Smooth muscle cell (in vitro differentiated cells): ENCODE data around the gene PSMD8. TPM values are rescaled to one million over a fixed set of nuclear protein-coding genes. Genes with fewer than 3 reads are reported as not detected.
"Not testable (repeated sequence)": the region's sequence is repeated elsewhere in the genome, so short reads cannot be mapped to it uniquely, and the experiment has no call there.

Experiments
- DNase-seq: peaks from one replicate; lab custom pipeline; 2025; ENCODE audit not compliant: unreplicated experiment; lab: John Stamatoyannopoulos, UW
- H2AFZ ChIP-seq: fragments of 200-600 bp; sonication (generic); 2 replicates; pipeline ENCODE4 v1.6.0; 2016; ENCODE audit warnings: antibody characterized with exemption, low read depth, mild to moderate bottlenecking
- H3F3A ChIP-seq: fragments of 200-600 bp; sonication (generic); 2 replicates; pipeline ENCODE4 v1.6.0; 2017; ENCODE audit warnings: antibody characterized with exemption, low read depth
- H3K27ac ChIP-seq: fragments of 200-600 bp; sonication (generic); 2 replicates; pipeline ENCODE4 v1.5.1; 2016; ENCODE audit warnings: low read depth, mild to moderate bottlenecking
- H3K27me3 ChIP-seq: fragments of 200-600 bp; sonication (generic); 2 replicates; pipeline ENCODE4 v1.6.1; 2016; ENCODE audit warnings: low read depth, mild to moderate bottlenecking
- H3K36me3 ChIP-seq: fragments of 200-600 bp; sonication (generic); 2 replicates; pipeline ENCODE4 v1.5.1; 2016; ENCODE audit warnings: low read depth
- H3K4me1 ChIP-seq: fragments of 200-600 bp; sonication (generic); 2 replicates; pipeline ENCODE4 v1.5.1; 2016; ENCODE audit warnings: low read depth
- H3K4me2 ChIP-seq: fragments of 200-600 bp; sonication (generic); 2 replicates; pipeline ENCODE4 v1.6.0; 2016; ENCODE audit warnings: mild to moderate bottlenecking
- H3K4me3 ChIP-seq: fragments of 200-600 bp; sonication (generic); 2 replicates; pipeline ENCODE4 v1.5.1; 2016; ENCODE audit warnings: mild to moderate bottlenecking
- H3K79me2 ChIP-seq: fragments of 200-600 bp; sonication (generic); 2 replicates; pipeline ENCODE4 v1.6.0; 2016; ENCODE audit warnings: low read depth, mild to moderate bottlenecking
- H3K9ac ChIP-seq: fragments of 200-600 bp; sonication (generic); 2 replicates; pipeline ENCODE4 v1.6.0; 2016; ENCODE audit warnings: low read depth
- H3K9me3 ChIP-seq: fragments of 200-600 bp; sonication (generic); replicated peaks from 2 replicates; pipeline ENCODE4 v1.5.1; 2016; ENCODE audit warnings: low read depth
- H4K20me1 ChIP-seq: fragments of 200-600 bp; sonication (generic); 2 replicates; pipeline ENCODE4 v1.6.0; 2016; ENCODE audit warnings: low read depth
- CTCF ChIP-seq: fragments of 200-600 bp; sonication (generic); IDR thresholded peaks from 2 replicates; pipeline ENCODE4 v1.5.1; 2017; ENCODE audit warnings: borderline replicate concordance, mild to moderate bottlenecking, antibody characterized with exemption; ENCODE audit not compliant: insufficient read depth, poor library complexity, severe bottlenecking
- WGBS: methylation state at CpG from one replicate; pipeline ENCODE4 v1.1.7; 2016; ENCODE audit warnings: low lambda C conversion rate; 5-methylcytosine and 5-hydroxymethylcytosine counted together
- polyA plus RNA-seq: library from polyadenylated mRNA; unstranded; fragments of >200 nt; fragmentation: Nextera tagmentation; extraction: Ambion mirVana; gene quantifications from 2 replicates; pipeline ENCODE4 v1.2.1, GENCODE V29; 2016
- total RNA-seq: library from RNA; depleted of rRNA; stranded (reverse); fragments of >200 nt; gene quantifications from 2 replicates; pipeline ENCODE4 v1.2.3, GENCODE V29; 2014

The PSMD8 gene
- total and polyA plus RNA-seq, 2 experiments from 2014 or later, result 377 to 404 TPM

- Histone ChIP-seq H3K9ac (no peak overlapping the region), H3K36me3 (no peaks in the 10 kb centered on the region), H4K20me1 (no peaks in the 10 kb centered on the region), H3F3A (no peaks in the 10 kb centered on the region), H3K9me3 (no peaks in the 10 kb centered on the region), H2AFZ (peak overlapping the region; percentile 89), H3K4me2 (peak overlapping the region; percentile 99), H3K27me3 (peaks cover 41% of the 10 kb centered on the region), H3K4me3 (peak overlapping the region; percentile 70), H3K79me2 (no peaks in the 10 kb centered on the region), H3K4me1 (no peaks in the 10 kb centered on the region), H3K27ac (no peak overlapping the region)
- no peak for TF ChIP-seq CTCF
- 3% methylated on average over 68 of the region's 68 CpGs for WGBS
- peak; percentile 40 for DNase-seq
These were observed 12.1 kb upstream of the PSMD8 start for GRCh38 chr19:38362076-38362945.

- WGBS, result 87% methylated on average over 14 of the region's 16 CpGs
These were observed 11.3 kb upstream of the PSMD8 start for GRCh38 chr19:38362946-38363688.

GRCh38 chr19:38367041-38367440 is 7.3 kb upstream of the PSMD8 start:
- WGBS, result 87% methylated on average over 12 of the region's 12 CpGs
- H3K36me3 ChIP-seq, result no peaks in the 10 kb centered on the region
- H3K4me1 ChIP-seq, result no peaks in the 10 kb centered on the region
- no peak overlapping the region for H3K9ac ChIP-seq
- no peaks in the 10 kb centered on the region for H3K27me3 ChIP-seq
- H3K4me3 ChIP-seq, result no peak overlapping the region
- no peak for TF ChIP-seq CTCF
- no peaks in the 10 kb centered on the region for H3F3A ChIP-seq
- H3K9me3 ChIP-seq, result no peaks in the 10 kb centered on the region
- no peaks in the 10 kb centered on the region for H3K79me2 ChIP-seq
- no peak for DNase-seq
- no peak overlapping the region for H2AFZ ChIP-seq
- H3K4me2 ChIP-seq, result no peak overlapping the region
- H4K20me1 ChIP-seq, result no peaks in the 10 kb centered on the region
- H3K27ac ChIP-seq, result no peak overlapping the region

More at GRCh38 chr19:38362946-38363688, 11.3 kb upstream of the PSMD8 start:
- not testable (repeated sequence) for H2AFZ ChIP-seq, H3K4me3 ChIP-seq, H4K20me1 ChIP-seq, H3K79me2 ChIP-seq, H3K9ac ChIP-seq, H3K36me3 ChIP-seq, H3K27ac ChIP-seq, DNase-seq, H3K4me1 ChIP-seq, H3K9me3 ChIP-seq, H3F3A ChIP-seq
- Histone ChIP-seq H3K4me2 (peak overlapping the region; percentile 99), H3K27me3 (peaks cover 33% of the 10 kb centered on the region)

GRCh38 chr19:38369584-38369983 is 4.8 kb upstream of the PSMD8 start:
- no peak for TF ChIP-seq CTCF
- no peaks in the 10 kb centered on the region for H3F3A ChIP-seq
- DNase-seq, result no peak
- H3K4me1 ChIP-seq, result no peaks in the 10 kb centered on the region
- 94% methylated on average over 2 of the region's 2 CpGs for WGBS
- H3K36me3 ChIP-seq, result no peaks in the 10 kb centered on the region
- H3K27me3 ChIP-seq, result no peaks in the 10 kb centered on the region
- H4K20me1 ChIP-seq, result no peaks in the 10 kb centered on the region
- no peak overlapping the region for H3K4me3 ChIP-seq
- H3K4me2 ChIP-seq, result no peak overlapping the region
- no peaks in the 10 kb centered on the region for H3K79me2 ChIP-seq
- no peak overlapping the region for H3K27ac ChIP-seq
- H2AFZ ChIP-seq, result no peak overlapping the region
- H3K9me3 ChIP-seq, result no peaks in the 10 kb centered on the region
- H3K9ac ChIP-seq, result no peak overlapping the region
